ENCODE data around the gene DMRT1.

Gene DMRT1

DNA sequence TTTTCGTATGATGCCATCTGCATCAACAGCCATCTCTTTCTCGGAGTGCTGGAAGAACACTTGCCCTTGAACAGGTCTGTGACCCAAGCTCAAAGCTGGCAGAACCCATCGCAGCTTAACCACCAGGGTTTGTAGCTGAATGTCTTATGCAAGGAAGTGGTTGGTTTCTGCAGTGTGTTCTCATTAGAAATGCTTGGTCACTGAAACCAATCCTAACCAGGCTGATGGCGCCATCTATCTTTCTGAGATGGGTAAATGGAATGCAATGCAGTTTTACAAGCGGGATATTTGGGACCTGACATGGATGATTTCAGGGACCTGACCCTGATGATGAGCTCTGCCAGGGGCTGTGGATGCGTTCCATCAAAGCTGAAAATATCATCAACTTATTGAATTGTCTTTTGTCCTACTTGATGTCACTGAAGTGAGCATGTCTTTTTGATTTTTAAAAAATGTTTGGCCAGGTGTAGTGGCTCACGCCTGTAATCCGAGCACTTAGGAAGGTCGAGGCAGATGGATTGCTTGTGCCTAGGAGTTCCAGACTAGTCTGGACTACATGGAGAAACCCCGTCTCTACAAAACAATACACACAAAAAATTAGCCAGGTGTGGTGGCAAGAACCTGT is 163.7 kb downstream of the DMRT1 start:
- DNase-seq: no peak

DNA sequence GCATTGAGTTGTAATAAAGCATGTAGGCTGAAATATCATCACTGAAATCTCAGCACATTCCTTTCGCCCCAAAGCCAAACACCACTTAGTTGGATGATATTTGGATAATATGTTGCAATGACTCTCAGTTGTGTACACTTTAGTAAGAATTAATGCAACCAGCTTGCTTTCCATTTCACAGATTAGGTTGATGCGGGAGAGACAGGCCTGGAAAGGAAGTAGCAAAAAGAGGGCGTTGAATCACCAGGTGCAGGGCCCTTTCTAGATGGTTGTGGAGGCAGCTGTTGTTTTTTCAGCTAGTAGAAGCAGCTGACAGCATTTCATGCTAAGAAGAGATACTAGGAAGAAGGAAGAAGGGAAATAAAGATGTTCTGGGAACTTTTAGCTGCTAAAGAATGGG is 165.8 kb downstream of the DMRT1 start:
- DNase-seq: no peak

DNA sequence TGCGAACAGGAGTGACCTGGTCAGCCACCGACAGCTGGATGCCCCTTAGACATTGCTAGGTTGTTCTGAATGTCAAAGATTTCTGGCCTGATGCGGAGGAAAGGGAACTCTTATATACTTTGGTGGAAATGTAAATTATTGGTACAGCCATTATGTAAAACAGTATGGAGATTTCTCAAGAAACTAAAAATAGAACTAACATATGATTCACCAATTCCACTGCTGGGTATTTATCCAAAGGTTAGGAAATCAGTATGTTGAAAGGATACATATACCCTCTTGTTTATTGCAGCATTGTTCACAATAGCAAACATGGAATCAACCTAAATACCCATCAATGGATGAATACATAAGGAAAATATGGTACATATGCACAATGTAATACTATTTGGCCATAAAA is 166.7 kb downstream of the DMRT1 start:
- DNase-seq: no peak

DNA sequence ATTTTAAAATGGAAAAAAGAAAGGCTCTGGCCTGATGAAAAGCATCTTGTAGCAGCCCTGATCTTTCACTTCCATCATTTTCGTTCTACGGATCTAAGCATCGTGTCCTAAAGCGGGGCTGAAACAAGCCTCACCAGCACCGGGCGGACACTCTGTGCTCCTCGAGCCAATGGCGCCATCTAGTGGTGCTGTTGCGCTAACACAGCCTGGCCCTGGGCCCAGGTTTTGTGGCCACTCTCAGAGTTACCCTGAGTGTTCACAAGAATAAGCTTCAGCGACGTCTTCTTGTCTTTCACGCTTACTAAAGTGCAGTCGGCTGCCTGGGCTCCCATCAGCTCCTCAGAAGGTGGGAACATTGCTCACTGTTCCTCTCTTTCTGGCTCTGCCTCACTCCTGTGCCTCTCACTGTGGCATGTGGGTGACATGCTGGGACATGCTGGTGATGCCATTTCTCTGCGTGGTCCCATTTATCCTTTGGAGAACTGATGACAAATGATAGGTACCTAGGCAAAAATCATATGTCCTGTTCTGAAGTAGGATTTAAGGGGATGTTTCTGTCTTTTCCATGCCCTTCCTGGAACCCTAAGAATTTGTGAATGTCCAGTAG is 167.7 kb downstream of the DMRT1 start:
- no peak for DNase-seq

DNA sequence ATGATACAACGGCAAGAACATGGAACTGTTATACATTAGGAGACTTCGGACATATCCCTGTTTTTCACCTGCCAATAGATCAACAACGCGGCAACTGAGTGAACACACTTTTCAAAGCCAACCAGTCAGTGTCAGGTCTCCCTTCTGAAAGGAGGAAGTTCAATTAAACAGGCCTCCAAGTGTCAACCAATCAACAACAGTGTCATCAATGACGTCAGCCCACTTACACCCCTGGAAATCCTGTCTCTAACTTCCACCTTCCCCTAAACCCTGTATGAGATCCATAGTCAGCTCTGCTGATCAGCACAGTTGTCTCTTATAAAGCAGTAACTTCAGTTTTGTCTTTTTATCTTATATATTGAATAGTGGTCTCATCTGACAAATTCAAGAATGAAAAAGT is 171.5 kb downstream of the DMRT1 start:
- no peak for DNase-seq

DNA sequence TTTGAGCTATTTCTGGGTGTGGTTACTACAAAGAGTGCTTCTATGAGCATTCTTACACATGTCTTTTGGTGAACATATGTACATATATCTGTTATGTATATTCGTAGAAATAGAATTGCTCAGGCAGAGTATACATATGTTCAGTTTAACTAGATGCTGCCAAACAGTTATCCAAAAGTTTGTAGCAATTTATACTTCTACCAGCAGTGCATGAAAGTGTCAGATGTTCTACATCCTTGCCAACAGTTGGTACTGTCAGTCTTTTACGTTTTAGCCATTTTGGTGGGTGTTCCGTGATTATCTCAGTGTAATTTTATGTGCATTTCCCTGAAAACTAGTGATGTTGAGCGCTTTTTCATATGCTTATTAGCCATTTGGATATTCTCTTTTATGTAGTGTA is 172.7 kb downstream of the DMRT1 start:
- DNase-seq: no peak

DNA sequence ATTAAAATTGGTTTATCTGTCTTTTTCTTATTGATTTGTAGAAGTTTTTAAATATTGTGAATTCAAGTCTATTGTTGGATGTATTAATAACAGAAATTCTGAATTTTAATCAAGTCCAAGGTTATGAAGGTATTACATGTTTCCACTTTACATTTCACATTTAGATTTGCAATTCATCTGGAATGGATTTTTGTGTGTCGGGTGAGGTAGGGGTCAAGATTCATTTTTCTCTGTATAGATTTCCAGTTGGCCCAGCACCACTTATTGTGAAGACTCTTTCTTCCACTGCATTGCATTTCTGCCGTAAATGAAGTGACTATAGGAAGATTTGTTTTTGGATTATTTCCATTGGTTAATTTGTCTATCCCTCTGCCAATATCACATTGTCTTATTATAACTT is 173.1 kb downstream of the DMRT1 start:
- DNase-seq: no peak

DNA sequence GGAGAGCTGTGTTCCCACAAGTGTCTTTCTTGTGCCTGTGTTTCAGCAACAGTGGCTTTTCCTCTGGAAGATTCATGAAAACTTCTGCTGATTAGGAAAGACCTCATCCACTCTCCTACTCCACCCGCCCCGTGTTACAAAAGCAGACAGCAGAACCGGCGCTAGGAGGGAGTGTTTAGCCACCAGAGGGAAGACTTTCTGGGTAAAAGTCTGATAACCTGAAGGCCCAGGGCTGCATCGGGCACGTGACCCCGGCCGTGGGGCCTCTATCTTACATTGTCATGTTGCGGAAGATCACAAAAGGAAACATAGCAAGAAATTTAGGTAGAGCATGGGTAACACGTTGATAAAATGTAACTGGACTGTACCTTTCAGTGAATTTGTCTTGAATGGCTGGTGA is 176.6 kb downstream of the DMRT1 start:
- no peak for DNase-seq

Measured in activated gamma-delta T cell (primary cell).